ENCODE data around the gene MBNL3.
A peak's percentile ranks its signal among the peaks of the same experiment; 100 is the strongest.

MBNL3 gene, protein sequence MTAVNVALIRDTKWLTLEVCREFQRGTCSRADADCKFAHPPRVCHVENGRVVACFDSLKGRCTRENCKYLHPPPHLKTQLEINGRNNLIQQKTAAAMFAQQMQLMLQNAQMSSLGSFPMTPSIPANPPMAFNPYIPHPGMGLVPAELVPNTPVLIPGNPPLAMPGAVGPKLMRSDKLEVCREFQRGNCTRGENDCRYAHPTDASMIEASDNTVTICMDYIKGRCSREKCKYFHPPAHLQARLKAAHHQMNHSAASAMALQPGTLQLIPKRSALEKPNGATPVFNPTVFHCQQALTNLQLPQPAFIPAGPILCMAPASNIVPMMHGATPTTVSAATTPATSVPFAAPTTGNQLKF

DNA sequence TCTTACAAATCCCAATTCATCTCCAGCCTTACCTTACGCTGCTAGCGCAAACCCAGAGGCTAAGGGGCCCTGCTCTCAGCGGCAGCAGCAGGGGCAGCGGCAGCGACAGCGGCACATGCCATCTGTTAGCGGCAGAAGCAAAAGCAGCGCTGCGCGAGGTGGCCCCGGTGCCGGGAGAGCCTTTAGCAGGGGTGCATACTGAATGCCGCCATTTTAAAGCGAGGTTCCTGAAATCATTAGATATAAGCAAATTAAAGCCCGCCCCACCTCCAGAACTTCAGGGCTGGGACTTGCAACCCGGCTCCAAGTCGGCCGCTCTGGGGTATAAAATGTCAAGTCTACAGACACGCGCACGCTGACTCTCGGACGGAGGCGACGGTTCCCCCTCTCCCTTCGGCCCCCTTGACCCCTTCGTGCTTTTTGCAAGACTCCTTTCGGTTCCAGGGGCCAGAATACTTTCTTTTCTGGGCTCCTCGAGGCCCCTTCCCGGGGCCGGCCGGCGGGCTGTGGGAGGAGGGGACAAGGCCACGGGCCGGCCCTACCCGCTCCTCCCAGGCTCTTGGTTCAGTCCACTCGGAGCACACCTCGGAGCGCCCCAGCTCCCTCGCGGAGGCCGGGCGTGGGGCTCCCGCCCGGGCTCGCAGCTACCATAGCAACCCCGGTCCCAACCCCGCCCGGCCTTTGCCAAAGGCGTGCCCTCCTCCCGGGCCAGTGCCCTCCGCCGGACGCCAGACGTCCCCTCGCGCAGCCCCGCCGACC is at the start of gene MBNL3:
TSS of gene MBNL3 (minus strand) at position 220 of the 759 bp plus-strand sequence. CDS start 49,427 bp downstream, outside the sequence.
- DNase-seq: peak; percentile 55

DNA sequence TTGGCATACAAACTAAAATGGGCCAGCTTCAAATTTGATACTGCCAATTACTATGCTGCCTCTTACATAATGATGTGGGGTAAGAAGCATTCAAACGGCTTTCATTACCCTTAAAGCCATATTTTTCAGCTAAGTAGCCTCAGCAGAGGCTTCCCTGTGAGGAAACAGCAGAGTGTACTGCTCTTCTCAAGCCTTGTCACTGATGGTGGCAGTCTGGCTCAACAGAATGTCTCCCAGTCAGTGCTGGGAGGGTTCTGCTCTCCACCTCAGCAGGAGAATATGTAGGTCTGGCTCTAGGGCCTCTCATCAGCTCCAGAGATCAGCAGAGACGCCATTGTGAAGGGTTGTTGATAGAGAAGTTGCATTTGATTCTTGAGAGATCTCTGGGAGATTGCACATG is 44.6 kb upstream of the MBNL3 start:
- DNase-seq: no peak

DNA sequence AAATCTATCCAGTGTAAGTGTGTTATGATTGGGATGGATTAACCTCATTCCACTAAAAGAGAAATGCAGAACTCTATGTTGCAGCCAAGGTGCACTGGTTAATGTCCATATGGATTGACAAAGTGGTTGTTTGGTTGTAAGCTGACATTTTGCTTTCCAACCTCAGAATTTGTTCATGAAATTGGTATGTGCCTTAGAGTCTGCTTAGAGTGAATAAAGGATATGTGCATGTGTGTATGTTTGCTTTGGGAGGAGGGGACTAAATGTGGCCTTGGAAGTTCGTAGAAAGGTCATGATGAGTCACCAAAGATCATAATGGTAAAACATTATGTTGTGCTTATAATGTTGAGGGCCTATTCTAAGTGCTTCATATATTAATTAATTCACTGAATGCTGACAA is 44.1 kb upstream of the MBNL3 start:
- DNase-seq: no peak

DNA sequence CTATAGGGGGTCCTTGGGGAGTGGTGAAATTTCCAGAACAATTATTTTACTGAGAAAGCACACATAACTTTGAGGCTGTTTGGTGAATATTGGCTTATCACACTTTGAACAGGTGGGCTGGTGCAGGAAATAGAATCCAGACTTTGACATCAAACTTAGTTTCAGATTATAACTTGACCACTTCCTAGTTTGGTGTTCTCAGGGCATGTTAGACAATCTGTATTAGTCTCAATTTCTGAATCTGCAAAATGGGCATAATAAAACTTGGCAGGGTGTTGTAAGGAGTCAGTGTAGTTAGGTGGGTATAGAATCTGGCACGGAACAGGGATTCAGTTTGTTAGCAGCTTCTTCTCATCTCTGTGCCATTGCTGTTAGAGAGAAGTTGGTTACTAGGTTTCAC is 43.3 kb upstream of the MBNL3 start:
- DNase-seq: no peak

DNA sequence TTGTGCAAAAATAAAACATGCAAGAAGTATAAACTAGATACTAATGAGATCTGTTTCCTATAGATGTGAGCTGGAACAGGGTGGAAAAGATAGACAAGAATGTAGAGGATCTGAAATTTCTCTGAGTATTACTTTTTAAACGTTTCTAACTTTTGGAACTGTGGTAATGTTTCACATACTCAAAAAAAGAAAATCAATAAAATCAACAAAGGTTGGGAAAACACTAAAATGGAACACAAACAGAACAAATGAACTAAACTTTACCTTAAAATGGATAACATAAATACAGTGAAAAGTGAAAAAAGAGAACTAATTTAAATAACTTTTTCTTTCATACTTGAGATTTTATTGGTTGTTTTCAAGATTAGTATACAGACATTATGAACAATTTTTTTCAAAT is 32.0 kb upstream of the MBNL3 start:
- no peak for DNase-seq

DNA sequence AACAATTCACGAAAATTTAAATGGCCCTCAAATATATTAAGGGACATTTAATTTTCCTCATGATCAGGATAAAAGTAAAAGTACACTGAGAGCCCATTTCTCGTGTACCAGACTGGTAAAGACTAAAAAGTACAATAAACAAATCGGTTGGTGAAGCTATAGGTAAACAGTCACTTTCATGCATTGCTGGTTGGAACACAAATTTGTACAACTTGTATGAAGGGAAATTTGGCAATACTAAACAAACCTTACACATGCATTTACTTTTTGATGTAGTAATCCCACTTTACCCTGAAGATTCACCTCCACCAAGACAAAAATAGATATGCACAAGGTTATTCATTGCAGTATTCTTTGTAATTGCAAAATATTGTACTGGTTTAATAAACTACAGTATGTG is 31.4 kb upstream of the MBNL3 start:
- no peak for DNase-seq

DNA sequence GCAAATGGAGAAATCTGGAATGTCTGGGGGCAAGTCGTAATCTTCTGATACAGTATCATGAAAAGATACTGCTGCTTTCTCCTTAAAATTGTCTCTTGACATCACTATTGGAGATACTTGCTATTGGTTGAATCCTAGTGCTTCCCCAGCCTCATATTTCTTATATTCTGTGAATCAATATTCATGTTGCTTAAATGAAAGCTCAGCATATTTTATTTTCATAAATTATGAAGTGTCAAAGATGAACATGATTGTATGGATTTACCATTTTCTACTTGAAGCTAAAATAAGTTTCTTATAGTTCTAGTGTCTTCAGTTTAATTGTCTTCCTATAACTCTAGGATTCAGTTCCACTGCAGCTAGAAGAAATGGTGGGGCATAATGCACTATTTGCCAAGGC is 29.6 kb upstream of the MBNL3 start:
- DNase-seq: no peak

DNA sequence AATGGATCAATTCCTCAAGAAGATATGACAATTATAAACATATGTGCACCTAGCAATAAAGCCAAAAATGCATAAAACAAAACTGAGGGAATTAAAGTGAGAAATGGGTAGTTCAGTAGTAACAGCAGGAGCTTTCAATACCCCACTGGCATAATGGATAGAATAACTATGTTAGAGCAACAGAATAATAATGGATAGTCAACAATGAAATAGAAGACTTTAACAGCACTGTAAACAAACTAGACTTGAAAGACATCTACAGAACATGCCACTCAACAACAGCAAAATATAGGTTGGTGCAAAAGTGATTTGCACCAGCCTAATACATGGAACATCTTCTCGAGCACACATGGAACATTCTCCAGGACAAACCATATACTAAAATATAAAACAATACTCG is 20.0 kb upstream of the MBNL3 start:
- DNase-seq: no peak

DNA sequence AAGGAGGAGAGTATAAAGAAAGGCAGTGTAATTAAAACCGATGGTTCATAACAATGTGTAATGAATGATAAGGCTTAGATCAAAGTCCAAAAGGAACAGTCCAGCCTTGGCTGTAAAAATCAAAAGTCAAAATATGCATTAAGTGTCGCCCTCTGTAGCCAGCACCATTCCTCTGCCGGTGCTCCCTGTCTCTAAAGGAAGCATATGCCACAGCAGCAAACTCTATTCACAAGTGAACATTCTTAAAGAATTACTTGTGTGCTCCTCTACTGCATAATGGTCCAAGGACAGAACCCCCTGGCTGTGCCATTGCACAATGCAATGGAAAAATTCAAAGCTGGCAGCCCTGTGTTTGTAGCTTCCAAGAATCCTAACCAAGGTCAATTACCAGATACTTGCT is 16.3 kb upstream of the MBNL3 start:
- no peak for DNase-seq

DNA sequence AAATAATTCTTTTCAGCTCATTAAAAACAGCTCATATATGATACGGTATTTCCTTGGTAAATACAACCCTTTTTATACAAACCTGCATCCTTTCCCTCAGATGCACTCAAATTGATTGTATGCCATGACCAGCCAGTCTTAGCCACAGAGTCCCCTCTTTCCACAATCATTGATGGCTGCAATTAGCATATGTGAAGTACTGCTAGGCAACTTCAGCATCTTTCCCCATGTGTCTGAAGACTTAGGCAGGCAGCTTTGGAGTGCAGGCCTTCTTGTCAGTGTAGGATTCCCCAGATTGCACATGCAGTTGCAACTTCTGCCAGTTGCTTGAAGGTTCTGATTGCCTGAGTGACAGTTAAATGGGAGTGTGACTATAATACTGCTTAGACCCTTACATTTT is 15.6 kb upstream of the MBNL3 start:
- no peak for DNase-seq

DNA sequence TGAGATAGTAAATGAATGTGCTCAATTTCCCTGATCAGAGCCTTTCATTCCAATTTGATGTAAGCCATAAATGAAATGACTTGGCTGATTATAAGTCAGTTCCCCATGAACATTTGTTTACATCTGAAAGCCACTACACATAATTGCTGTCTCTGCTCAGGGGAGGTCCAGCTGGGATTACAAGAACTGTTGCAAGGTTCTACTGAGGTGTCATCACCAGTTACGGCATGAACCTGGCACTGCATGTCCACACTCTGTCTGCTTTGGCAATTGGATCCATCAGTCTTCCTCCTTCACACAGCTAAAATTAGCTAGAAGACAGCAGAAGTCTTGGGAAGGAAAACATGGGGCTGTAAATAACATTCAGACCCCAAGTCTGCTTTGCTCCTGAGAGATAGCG is 12.8 kb upstream of the MBNL3 start:
- no peak for DNase-seq

DNA sequence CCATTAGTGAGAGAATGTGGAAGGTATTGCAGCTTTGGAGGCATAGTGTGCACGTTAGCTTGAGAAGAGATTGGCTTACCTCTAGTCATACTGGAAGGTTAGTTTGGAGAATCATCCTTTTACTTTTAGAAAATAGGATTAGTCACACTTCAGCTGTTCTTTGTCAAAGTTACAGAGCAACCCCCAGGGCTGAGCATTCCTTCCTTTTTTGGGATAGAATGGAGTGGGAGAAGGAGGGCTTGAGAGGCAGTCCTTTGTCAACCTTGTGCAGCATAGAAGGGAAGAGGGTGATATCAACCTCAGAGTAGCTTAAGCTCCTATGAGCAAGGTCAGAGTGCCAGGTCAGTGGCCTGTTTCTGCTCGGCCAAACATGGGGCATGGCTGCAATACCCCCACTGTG is 8.6 kb upstream of the MBNL3 start:
- DNase-seq: no peak

DNA sequence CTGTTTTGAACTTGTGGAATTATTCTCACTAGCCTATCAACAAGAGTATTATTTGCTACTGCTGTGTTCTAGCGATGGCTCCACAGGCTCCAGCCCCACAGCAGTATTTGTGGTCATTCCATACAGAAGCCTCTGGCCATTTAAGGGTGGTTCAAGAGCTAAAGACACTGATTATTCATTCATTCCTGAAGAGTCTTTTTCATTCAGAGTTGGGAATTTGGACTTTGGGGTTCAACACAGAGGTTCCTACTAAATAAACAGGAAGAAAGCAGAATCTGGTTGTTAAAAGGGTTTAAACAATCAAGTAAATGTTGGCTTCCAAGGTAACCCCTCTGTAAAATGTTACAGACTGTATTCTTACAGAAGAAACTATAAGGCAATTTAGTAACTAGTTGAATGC is 4.3 kb upstream of the MBNL3 start:
- DNase-seq: no peak

DNA sequence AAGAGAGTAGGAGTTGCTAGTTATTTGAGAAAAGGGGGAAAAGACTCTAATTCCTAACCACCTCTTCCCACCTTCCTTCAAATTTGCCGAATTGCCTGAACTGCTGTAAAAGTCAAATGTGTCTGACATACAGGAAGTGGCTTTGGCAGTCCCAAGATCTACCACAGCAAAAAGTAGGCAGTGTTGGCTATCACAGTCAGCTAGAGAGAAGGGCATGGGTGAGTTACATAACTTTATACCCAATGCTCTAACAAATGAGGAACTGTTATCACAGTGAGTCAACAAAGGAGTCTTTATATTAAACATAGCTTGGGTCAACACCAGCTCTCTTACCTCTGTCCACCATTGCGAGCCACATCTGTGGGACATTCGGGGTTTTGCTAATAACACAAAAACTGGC is 2.4 kb upstream of the MBNL3 start:
- no peak for DNase-seq

DNA sequence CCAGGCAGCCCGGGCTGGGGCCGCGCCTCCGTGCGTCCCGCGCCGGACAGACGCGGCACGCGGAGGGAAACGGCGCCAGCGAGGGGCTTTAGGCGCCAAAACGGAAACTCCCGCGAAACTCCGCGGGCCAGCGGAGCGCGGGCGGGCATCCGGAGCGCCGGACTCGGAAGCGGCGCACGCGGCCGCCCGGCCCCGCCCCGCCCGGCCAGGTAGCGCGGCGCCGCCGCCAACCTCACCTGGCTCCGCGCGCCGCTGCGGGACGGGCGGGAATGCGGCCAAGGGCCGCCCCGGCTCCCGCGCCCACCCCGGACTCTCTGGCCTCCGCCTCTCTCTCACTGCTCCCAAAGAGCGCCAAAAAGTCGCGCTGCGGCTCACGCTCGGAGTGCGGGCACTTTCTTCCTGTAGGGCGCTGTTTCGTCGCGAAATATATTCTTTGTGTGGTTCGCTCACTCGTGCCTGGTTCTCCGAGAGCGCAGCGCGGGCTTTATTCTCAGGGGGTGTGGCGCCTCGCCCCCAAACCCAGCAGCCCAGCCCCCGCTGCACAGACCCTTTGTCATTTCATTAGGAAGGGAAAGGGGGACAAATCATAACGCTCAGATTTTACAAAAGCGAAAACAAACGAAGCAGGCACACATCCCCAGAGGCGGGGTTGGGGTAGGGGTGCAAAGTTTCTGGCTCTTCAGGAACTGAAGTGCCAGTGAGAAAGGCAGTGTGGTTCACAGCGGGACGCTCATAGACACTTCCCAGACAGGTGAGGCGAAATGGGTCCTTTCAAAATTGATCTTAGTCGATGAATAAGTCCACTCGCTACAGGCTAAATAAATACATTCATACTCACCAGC is 961 bp upstream of the MBNL3 start:
- peak; percentile 27 for DNase-seq

DNA sequence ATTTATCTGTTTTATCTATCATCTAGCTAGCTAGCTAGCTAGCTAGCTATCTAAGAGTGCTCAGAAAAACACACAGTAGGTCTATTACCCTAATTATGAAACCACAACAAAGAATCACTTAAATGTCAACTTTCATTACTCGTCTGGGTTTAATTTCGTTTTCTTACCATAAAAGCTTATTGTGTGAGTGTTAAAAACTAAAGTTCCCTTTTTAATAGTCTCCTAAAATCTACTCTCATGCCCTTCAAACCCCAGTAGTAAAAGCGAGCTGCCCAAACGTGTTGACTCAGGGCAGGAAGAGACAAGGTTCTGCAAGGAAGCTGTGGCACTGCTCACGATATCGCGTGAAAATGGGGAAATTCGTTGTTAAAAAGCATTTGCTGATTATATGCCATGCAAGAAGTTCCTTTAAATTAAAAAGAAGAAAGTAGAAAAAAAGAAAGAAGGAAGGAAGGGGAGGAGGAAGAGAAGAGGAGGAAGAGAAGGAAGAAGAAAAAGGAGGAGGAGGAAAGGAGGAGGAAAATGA is 595 bp downstream of the MBNL3 start:
- DNase-seq: peak; percentile 10

DNA sequence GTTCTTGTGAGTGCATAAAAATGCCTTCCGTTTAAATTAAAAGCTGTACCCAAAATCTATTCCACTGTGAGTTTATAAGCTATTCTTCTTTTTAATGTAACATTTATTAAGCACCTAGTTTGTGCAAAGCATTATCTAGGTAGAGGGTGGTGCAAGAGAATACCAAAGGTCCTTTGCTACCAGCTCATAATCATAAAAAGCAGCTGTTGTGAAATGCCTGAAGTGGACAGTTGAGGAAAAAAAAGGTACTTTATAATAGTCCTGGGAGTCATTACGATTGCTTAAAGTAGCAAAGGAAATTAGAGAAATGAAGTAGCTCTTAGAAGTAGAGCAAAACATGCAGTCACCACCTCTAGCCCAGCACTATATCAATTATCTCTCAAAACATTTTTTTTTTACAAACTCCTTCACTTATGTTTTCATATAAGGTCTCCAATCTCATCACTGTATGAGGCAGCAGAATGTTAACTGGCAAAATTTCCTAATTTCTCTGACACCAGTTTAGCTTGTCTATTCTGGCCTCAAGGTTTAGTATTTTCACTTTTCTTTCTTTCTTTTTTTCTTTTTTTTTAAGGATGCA is 2.1 kb downstream of the MBNL3 start:
- DNase-seq: no peak

DNA sequence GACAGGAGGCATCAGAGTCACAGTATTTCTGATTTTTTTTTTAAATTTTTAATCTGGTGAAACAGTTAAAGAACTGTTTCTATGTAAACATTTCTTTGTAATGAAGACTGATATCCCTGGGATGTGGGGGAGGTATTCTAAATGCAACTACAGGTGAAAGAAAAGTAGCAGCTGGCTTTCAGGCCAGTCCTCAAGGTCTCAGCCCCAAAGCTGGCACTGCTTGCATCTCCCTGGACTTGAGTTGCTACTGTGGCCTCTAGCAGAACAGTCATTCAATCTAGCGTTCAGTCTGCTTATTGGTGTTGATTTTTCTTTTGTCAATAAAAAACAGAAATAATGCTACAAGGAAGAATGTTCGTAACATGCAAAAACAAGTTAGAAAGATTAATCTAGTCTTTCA is 4.9 kb downstream of the MBNL3 start:
- no peak for DNase-seq

DNA sequence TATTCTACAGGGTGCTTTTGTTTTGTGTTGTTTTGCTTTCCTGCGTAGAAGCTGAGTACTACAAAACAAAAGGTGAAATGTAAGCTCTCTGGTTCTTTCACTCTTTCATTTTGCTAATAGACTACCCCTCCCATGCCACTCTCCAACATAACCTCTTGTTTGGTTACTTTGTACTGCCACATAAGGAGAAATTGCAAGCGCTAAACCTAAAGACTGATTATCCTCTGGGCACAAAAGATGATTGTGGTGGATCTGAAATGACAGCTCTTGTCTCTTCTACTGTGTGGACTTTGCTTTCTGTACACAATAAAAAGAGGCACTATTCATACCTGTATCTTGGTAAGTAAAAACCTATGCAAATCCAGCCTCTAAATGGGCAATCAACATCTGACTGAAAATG is 5.3 kb downstream of the MBNL3 start:
- no peak for DNase-seq

DNA sequence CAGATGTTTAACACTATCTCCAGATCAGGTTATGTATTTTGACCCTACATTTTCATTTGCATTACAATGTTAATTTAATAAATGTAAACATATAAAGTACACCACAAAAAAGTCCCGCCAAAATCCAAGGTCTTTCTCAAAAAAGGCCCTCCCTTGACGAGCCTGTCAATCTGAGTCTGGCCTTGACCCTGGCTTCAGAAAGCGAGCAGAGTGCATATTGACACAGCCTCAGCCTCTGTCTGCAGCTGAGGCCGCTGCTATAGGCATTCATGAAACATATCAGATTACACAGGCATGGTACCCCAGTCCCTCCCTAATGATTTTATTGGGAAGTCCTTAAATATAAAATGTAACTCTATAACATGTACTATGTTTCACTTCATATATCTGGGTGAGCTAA is 6.2 kb downstream of the MBNL3 start:
- DNase-seq: no peak

DNA sequence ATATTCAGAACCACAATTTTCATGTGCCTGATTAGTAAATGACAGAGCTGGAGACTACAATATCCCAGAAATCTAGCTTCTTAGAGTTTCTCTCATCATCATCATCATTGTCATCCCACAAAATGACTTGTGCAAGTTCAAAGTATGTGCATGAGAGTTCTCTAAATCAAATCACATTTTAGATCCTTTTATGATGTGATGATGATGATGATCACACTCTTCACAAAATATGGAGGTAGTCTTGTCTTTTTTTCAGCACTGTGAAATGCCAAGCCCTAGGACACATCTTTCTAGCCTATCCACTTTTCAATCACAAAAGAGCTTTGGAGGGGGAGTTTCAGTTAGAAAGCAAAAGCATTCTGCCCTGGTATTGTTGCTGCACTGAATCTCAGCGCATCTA is 7.4 kb downstream of the MBNL3 start:
- no peak for DNase-seq

DNA sequence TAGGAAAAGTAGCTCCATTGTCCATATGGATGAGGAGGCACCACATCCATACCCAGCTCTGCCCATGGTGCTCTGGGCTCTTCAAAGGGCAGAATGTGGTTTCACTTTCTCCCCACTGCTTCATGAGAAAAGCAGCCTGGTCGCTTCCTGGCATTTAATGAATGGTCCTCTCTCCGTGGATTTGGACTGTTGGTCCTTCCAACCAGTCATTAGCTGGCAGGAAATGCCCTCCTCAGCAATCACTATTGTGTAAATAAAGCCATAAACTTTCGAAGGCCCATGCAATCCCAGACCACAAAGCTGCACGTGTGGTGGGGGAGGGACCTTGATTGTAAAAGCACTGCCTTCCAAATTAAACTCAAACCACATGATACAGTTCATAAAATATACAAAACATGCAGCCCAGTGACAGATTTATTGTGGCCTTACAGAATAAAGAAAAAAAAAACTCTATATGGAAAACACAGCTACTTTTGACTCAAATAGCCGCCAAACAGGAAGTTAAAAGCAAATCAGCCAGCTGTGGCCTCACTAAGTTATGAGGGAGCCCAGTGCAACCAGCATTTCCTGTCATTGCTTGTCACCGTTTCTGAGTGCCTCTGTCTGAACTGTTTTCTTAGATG is 8.1 kb downstream of the MBNL3 start:
- DNase-seq: peak; percentile 8

Measured in NK-92 treated with Interleukin-12 subunit alpha and Interleukin-12 subunit beta, amount 100 ng/mL, for 24 hours (cell line).